GM12874 (cell line): ENCODE data around the gene LTBP3.
A peak's percentile ranks its signal among the peaks of the same experiment; 100 is the strongest.

Experiments used
- CTCF ChIP-seq: IDR thresholded peaks from 2 replicates; pipeline ENCODE4 v1.5.1; 2011; ENCODE audit warnings: low read depth, mild to moderate bottlenecking, control low read depth, low read length, moderate library complexity; ENCODE audit not compliant: insufficient read depth

LTBP3 gene

GRCh38 chr11:65595543-65596281, 37.6 kb upstream of the LTBP3 start, which contains the start of gene KCNK7:
Gene KCNK7, minus strand, starts transcription at chr11:65595800. Its CDS starts 28 bp downstream, at chr11:65595772.
- TF ChIP-seq CTCF = no peak

- no peak for TF ChIP-seq CTCF
These were observed 37.0 kb upstream of the LTBP3 start for GRCh38 chr11:65595131-65595530.

- peak; percentile 74 for TF ChIP-seq CTCF
These were observed 35.6 kb upstream of the LTBP3 start for GRCh38 chr11:65593518-65594414.

- TF ChIP-seq CTCF = no peak
These were observed 34.8 kb upstream of the LTBP3 start for GRCh38 chr11:65592858-65593517.

GRCh38 chr11:65591939-65592857, 34.0 kb upstream of the LTBP3 start:
- no peak for TF ChIP-seq CTCF

GRCh38 chr11:65590240-65590738, 32.1 kb upstream of the LTBP3 start:
- no peak for TF ChIP-seq CTCF
